Choroid plexus epithelial cell (primary cell): ENCODE data around the gene SERPINA12.

Experiments
- DNase-seq: peaks from one replicate; pipeline ENCODE4 v3.0.0-alpha.2; 2010; ENCODE audit warnings: low read depth
- H3K4me3 ChIP-seq: 2 replicates; pipeline ENCODE4 v1.5.1; 2011; ENCODE audit warnings: low read depth, mild to moderate bottlenecking, control low read depth, low read length, moderate library complexity
- TF ChIP-seq, protein P1 (sequence below): conservative IDR thresholded peaks from 2 replicates; pipeline ENCODE4 v1.5.1; 2011; ENCODE audit warnings: low read depth, mild to moderate bottlenecking, control low read depth, inconsistent platforms, low read length, moderate library complexity

Gene SERPINA12

DNA sequence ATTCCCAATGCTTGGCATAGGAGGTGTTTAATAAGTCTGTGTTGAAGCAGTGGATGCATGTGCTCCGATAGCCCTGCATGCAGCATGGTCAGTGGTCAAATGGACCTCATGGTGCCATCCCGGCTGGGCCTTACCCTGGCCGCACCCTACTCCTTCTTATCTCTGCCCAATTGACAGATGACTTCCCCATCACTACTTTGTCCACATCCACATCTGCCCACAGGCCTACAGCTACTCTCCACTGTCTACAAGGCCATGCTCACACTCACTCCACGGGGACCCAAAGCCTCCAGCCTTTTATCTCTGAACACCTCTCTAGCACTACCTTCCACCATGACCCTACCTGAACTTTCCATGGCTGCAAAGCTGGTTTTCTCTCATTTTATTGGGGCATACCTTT, 68.1 kb downstream of the SERPINA12 start:
- TF ChIP-seq, protein P1, sequence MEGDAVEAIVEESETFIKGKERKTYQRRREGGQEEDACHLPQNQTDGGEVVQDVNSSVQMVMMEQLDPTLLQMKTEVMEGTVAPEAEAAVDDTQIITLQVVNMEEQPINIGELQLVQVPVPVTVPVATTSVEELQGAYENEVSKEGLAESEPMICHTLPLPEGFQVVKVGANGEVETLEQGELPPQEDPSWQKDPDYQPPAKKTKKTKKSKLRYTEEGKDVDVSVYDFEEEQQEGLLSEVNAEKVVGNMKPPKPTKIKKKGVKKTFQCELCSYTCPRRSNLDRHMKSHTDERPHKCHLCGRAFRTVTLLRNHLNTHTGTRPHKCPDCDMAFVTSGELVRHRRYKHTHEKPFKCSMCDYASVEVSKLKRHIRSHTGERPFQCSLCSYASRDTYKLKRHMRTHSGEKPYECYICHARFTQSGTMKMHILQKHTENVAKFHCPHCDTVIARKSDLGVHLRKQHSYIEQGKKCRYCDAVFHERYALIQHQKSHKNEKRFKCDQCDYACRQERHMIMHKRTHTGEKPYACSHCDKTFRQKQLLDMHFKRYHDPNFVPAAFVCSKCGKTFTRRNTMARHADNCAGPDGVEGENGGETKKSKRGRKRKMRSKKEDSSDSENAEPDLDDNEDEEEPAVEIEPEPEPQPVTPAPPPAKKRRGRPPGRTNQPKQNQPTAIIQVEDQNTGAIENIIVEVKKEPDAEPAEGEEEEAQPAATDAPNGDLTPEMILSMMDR, result no peak
- no peak for DNase-seq

DNA sequence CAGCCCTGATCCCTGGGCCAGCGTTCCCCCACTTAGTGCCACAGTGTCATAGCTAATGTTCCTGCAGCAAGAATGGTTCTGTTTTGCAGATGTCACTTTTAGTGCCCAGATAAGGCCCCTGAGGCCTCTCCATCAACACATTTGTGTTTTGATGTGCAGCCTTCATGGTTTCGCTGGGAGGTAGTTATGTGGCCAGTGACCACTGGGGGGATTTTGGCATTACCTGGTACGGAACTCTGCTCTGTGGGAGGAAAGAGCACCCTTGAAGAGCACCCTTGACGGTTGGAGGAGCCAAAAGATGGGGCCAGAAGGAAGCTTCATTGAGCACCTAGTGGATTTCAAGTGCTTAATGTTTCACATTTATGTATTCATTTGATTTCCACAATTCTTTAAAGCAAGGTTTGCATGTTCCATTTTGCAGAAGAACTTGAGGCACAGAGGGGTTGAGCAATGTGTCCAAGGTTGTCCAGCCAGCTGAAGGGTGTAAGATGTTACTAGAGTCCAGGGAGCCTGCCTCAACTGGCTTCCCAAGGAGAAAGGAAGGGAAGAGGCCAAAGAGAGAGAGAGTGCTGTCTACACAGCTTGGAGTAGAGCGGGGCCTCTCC, 69.7 kb downstream of the SERPINA12 start:
- DNase-seq, result no peak
- TF ChIP-seq, protein P1, result no peak
- no peak overlapping the region for H3K4me3 ChIP-seq

More for the DNA sequence above, 68.1 kb downstream of the SERPINA12 start:
- no peak overlapping the region for H3K4me3 ChIP-seq
